Activated naive CD4-positive, alpha-beta T cell treated with anti-CD3 and anti-CD28 coated beads, Interleukin-2, amount 10 ng/mL, durations not matched to agents 7 days and 5 days (primary cell): ENCODE measurements around the gene ARL16.
"Not testable (repeated sequence)": the region's sequence is repeated elsewhere in the genome, so short reads cannot be mapped to it uniquely, and the experiment has no call there.

Source experiments
- CTCF ChIA-PET: fragments of 350-600 bp; sonication (Branson Sonifier 250); formaldehyde crosslinking; loops from one replicate; lab custom pipeline; 2021; ENCODE audit warnings: antibody characterized with exemption; lab: Charles Lee
- DNase-seq: peaks from one replicate; pipeline ENCODE4 v3.0.0-alpha.2; 2020
- H3K27ac Mint-ChIP-seq: one replicate; pipeline ENCODE4 v1.8.0; 2021; ENCODE audit warnings: mild to moderate bottlenecking, moderate library complexity, mixed read lengths
- H3K27me3 Mint-ChIP-seq: one replicate; pipeline ENCODE4 v1.8.0; 2021; ENCODE audit warnings: mild to moderate bottlenecking, mixed read lengths
- H3K36me3 Mint-ChIP-seq: one replicate; pipeline ENCODE4 v1.8.0; 2021; ENCODE audit warnings: mixed read lengths
- H3K4me1 Mint-ChIP-seq: one replicate; pipeline ENCODE4 v1.8.0; 2021; ENCODE audit warnings: mixed read lengths
- H3K4me3 Mint-ChIP-seq: one replicate; pipeline ENCODE4 v1.8.0; 2021; ENCODE audit warnings: mild to moderate bottlenecking, moderate library complexity, mixed read lengths
- H3K9me3 Mint-ChIP-seq: one replicate; pipeline ENCODE4 v1.8.0; 2021; ENCODE audit warnings: mixed read lengths

ARL16 gene

GRCh38 chr17:81681672-81682071 is 1.9 kb downstream of the ARL16 start:
- Mint-ChIP-seq H3K36me3 (peaks cover 22% of the 10 kb centered on the region), H3K4me1 (peaks cover 37% of the 10 kb centered on the region), H3K27ac (no peak overlapping the region), H3K27me3 (peaks cover 4% of the 10 kb centered on the region), H3K9me3 (no peaks in the 10 kb centered on the region), H3K4me3 (peak overlapping the region; percentile 41)
- no peak for DNase-seq
- CTCF ChIA-PET: interaction anchor here (0.6 kb wide), 1 partner anchor 158 kb away, joined by 3 read pairs; no protein-coding TSS in a partner anchor

GRCh38 chr17:81680150-81680549 is 3.4 kb downstream of the ARL16 start:
- H3K4me1 Mint-ChIP-seq: peaks cover 27% of the 10 kb centered on the region
- H3K9me3 Mint-ChIP-seq: no peaks in the 10 kb centered on the region
- H3K27me3 Mint-ChIP-seq: peaks cover 4% of the 10 kb centered on the region
- peaks cover 13% of the 10 kb centered on the region for H3K36me3 Mint-ChIP-seq
- CTCF ChIA-PET: no interaction called here
- H3K4me3 Mint-ChIP-seq: no peak overlapping the region
- H3K27ac Mint-ChIP-seq: no peak overlapping the region
- DNase-seq: no peak

GRCh38 chr17:81676906-81677305 is 6.7 kb downstream of the ARL16 start:
- CTCF ChIA-PET: no interaction called here
- Mint-ChIP-seq H3K9me3 (no peaks in the 10 kb centered on the region), H3K36me3 (peaks cover 21% of the 10 kb centered on the region), H3K27me3 (no peaks in the 10 kb centered on the region), H3K4me3 (no peak overlapping the region), H3K4me1 (peaks cover 5% of the 10 kb centered on the region), H3K27ac (no peak overlapping the region)
- DNase-seq: no peak

GRCh38 chr17:81675515-81676221 is 7.9 kb downstream of the ARL16 start:
- H3K4me3 Mint-ChIP-seq, H3K27me3 Mint-ChIP-seq, H3K4me1 Mint-ChIP-seq, H3K9me3 Mint-ChIP-seq, H3K27ac Mint-ChIP-seq: not testable (repeated sequence)
- peak; percentile 48 for DNase-seq
- CTCF ChIA-PET: interaction anchor here (0.6 to 1.5 kb wide), 5 partner anchors 8 to 1102 kb away, joined by 3 to 8 read pairs (median 4); partner anchors contain the start of genes ARL16 and HGS
- H3K36me3 Mint-ChIP-seq: peaks cover 21% of the 10 kb centered on the region

- no peaks in the 10 kb centered on the region for H3K9me3 Mint-ChIP-seq
- CTCF ChIA-PET: no interaction called here
- no peak overlapping the region for H3K27ac Mint-ChIP-seq
- peaks cover 31% of the 10 kb centered on the region for H3K36me3 Mint-ChIP-seq
- H3K4me1 Mint-ChIP-seq: peaks cover 11% of the 10 kb centered on the region
- no peaks in the 10 kb centered on the region for H3K27me3 Mint-ChIP-seq
- no peak for DNase-seq
- H3K4me3 Mint-ChIP-seq: no peak overlapping the region
These were observed 9.9 kb downstream of the ARL16 start for GRCh38 chr17:81673561-81674258.

GRCh38 chr17:81672954-81673353 is 10.6 kb downstream of the ARL16 start:
- DNase-seq: no peak
- Mint-ChIP-seq H3K9me3 (no peaks in the 10 kb centered on the region), H3K27me3 (no peaks in the 10 kb centered on the region), H3K36me3 (peaks cover 36% of the 10 kb centered on the region), H3K4me3 (no peak overlapping the region), H3K4me1 (peaks cover 17% of the 10 kb centered on the region), H3K27ac (no peak overlapping the region)
- CTCF ChIA-PET: no interaction called here

- CTCF ChIA-PET: no interaction called here
- Mint-ChIP-seq H3K4me1 (peaks cover 22% of the 10 kb centered on the region), H3K27me3 (no peaks in the 10 kb centered on the region), H3K36me3 (peaks cover 40% of the 10 kb centered on the region), H3K27ac (no peak overlapping the region), H3K9me3 (no peaks in the 10 kb centered on the region), H3K4me3 (no peak overlapping the region)
- no peak for DNase-seq
These were observed 11.1 kb downstream of the ARL16 start for GRCh38 chr17:81672504-81672903.

- Mint-ChIP-seq H3K4me3 (peak overlapping the region; percentile 82), H3K36me3 (peaks cover 50% of the 10 kb centered on the region), H3K27me3 (no peaks in the 10 kb centered on the region), H3K27ac (peak overlapping the region; percentile 87), H3K9me3 (no peaks in the 10 kb centered on the region), H3K4me1 (peaks cover 50% of the 10 kb centered on the region)
- no peak for DNase-seq
- CTCF ChIA-PET: no interaction called here
These were observed 15.8 kb downstream of the ARL16 start for GRCh38 chr17:81667754-81668153.

- peak within 1 kb of the TSS; percentile 82 for H3K4me3 Mint-ChIP-seq
- no peaks in the 10 kb centered on the region for H3K9me3 Mint-ChIP-seq
- H3K27me3 Mint-ChIP-seq: no peaks in the 10 kb centered on the region
- peaks cover 60% of the 10 kb centered on the region for H3K4me1 Mint-ChIP-seq
- peak; percentile 97 for DNase-seq
- peak within 1 kb of the TSS; percentile 99 for H3K27ac Mint-ChIP-seq
- CTCF ChIA-PET: no interaction called here
- peaks cover 39% of the 10 kb centered on the region for H3K36me3 Mint-ChIP-seq
These were observed 17.0 kb downstream of the ARL16 start, which contains the start of the genes CCDC137 and OXLD1 for GRCh38 chr17:81666342-81667191. Gene CCDC137, plus strand, starts transcription at chr17:81666737. Its CDS starts 30 bp downstream, at chr17:81666767. Gene OXLD1, minus strand, starts transcription at chr17:81666605. Its CDS starts 28 bp downstream, at chr17:81666577.

GRCh38 chr17:81666092-81666341 is 17.6 kb downstream of the ARL16 start:
- CTCF ChIA-PET: interaction anchor here (1.0 kb wide), 1 partner anchor 10 kb away, joined by 3 read pairs; the partner anchor contains the start of gene PDE6G
- peaks cover 60% of the 10 kb centered on the region for H3K4me1 Mint-ChIP-seq
- peak overlapping the region; percentile 82 for H3K4me3 Mint-ChIP-seq
- H3K27ac Mint-ChIP-seq: peak overlapping the region; percentile 99
- no peaks in the 10 kb centered on the region for H3K27me3 Mint-ChIP-seq
- no peaks in the 10 kb centered on the region for H3K9me3 Mint-ChIP-seq
- DNase-seq: no peak
- peaks cover 36% of the 10 kb centered on the region for H3K36me3 Mint-ChIP-seq

- Mint-ChIP-seq H3K9me3 (no peaks in the 10 kb centered on the region), H3K4me3 (peak overlapping the region; percentile 82), H3K4me1 (peaks cover 61% of the 10 kb centered on the region), H3K27ac (peak overlapping the region; percentile 99), H3K27me3 (no peaks in the 10 kb centered on the region), H3K36me3 (peaks cover 36% of the 10 kb centered on the region)
- CTCF ChIA-PET: interaction anchor here (1.0 kb wide), 1 partner anchor 10 kb away, joined by 3 read pairs; the partner anchor contains the start of gene PDE6G
- DNase-seq: peak; percentile 65
These were observed 18.1 kb downstream of the ARL16 start for GRCh38 chr17:81665205-81666091.

GRCh38 chr17:81664051-81664470 is 19.5 kb downstream of the ARL16 start:
- Mint-ChIP-seq H3K27ac (peak overlapping the region; percentile 99), H3K9me3 (no peaks in the 10 kb centered on the region)

GRCh38 chr17:81662002-81662401 is 21.6 kb downstream of the ARL16 start:
- H3K27ac Mint-ChIP-seq: peak overlapping the region; percentile 99
- H3K4me3 Mint-ChIP-seq: no peak overlapping the region
- no peaks in the 10 kb centered on the region for H3K27me3 Mint-ChIP-seq
- DNase-seq: no peak
- peaks cover 16% of the 10 kb centered on the region for H3K36me3 Mint-ChIP-seq
- no peaks in the 10 kb centered on the region for H3K9me3 Mint-ChIP-seq
- H3K4me1 Mint-ChIP-seq: peaks cover 41% of the 10 kb centered on the region
- CTCF ChIA-PET: no interaction called here

More at GRCh38 chr17:81664051-81664470, 19.5 kb downstream of the ARL16 start:
- H3K36me3 Mint-ChIP-seq: peaks cover 28% of the 10 kb centered on the region
- no peaks in the 10 kb centered on the region for H3K27me3 Mint-ChIP-seq
- DNase-seq: no peak
- H3K4me3 Mint-ChIP-seq: peak overlapping the region; percentile 26
- peaks cover 52% of the 10 kb centered on the region for H3K4me1 Mint-ChIP-seq
- CTCF ChIA-PET: no interaction called here
